HL-60 (cell line): ENCODE results near the gene MRPS10.

Source experiments
- CTCF ChIP-seq: IDR thresholded peaks from one replicate; pipeline ENCODE4 v1.5.1; 2011; ENCODE audit warnings: low read length, control low read depth, inconsistent platforms; ENCODE audit not compliant: insufficient read depth
- GABPA ChIP-seq: IDR thresholded peaks from 2 replicates; pipeline ENCODE4 v1.6.1; 2012; ENCODE audit warnings: low read depth
- POLR2AphosphoS5 ChIP-seq: IDR thresholded peaks from 2 replicates; pipeline ENCODE4 v1.6.1; 2012; ENCODE audit warnings: low read depth
- REST ChIP-seq: IDR thresholded peaks from 2 replicates; pipeline ENCODE4 v1.6.1; 2012; ENCODE audit warnings: low read depth; ENCODE audit not compliant: insufficient replicate concordance
- SPI1 ChIP-seq: IDR thresholded peaks from 2 replicates; pipeline ENCODE4 v1.6.1; 2012; ENCODE audit warnings: low read depth, mild to moderate bottlenecking, borderline replicate concordance

GRCh38 chr6:42225029-42225339 lies 7.3 kb upstream of the MRPS10 start:
- TF ChIP-seq CTCF (no peak), SPI1 (no peak), GABPA (no peak), POLR2AphosphoS5 (no peak), REST (no peak)
